ENCODE results near the gene VPS9D1.

VPS9D1 gene

DNA sequence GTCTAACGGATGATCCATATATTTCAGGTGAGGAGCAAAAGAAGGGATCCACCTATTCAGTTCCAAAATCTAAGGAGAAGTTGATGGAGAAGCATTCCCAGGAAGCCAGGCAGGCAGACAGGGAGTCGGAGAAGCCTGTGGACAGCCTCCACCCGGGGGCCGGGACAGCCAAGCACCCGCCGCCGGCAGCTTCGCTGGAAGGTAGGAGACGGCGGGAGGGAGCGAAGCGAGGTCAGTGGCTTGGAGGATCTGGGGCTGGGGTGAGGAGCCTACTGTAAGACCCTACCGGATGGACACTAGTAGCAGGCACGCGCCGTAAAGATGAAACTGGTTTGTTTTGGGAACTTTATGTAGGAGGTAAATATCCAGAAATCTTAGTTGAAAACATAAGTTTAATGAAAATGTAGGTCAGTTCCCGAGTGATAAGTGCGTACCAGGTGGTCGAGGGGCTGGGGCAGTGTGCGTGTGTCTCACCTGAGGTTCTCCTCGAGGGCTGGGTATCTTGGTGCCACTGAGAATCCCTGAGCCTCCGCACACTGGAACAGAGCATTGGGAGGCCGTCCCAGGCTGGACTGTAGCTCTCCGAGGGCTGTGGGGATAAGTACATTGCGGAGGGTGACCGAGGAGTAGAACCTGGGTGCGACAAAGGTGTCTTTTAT, 62.3 kb downstream of the VPS9D1 start:
- FAIRE-seq, result no peak

DNA sequence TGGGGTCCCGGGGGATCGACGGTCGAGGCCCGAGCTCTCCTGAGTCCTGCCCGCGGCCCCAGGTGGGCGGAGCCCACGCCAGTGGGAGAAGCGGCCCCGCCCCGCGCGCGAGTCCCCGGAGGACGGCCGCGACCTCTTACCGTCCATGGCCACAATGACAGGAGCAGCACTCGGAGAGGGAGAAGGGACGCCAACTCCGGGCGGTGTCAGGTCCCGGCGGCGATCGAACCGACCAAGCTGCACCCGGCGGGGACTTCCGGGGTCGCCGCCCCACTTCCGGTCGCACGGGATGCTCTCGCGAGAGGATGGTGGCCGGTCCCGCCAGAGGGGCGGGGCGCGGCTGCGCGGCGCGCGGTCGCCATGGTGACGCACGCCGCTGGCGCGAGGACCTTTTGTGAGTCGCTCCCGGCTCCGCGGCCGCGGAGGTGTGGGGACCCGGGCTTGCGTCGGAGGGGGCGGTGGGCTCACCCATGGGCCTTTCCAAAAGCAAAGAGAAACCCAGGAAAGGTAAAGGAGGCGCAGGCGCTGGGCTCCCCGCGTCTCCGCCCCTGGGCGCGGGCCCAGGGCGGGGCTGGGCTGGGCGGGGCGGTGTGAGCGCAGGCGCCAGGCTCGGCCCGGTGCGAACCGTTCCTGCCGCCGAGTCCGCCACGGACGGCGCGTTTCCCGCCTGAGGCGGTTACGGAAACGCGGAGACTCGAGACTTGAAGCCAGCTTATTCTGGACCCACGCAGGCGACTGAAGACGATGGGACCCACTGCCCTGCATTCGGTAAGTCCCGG, 63.1 kb downstream of the VPS9D1 start, which contains the start of the genes CHMP1A and SPATA33:
Gene CHMP1A (minus strand): TSS at position 267 of the 779 bp plus-strand sequence. CDS start 120 bp downstream, at position 147.
Gene SPATA33 (plus strand): TSS at position 395 of the 779 bp plus-strand sequence. CDS start 76 bp downstream, at position 471.
- no peak for FAIRE-seq
